GM19023 (cell line): ENCODE results near the gene WDR86.

Experiments used
- ATAC-seq: cut with Tn5 transposase; IDR thresholded peaks from one replicate; pipeline ENCODE4 v1.9.1; 2021; ENCODE audit warnings: mild to moderate bottlenecking, moderate library complexity; ENCODE audit not compliant: unreplicated experiment

The WDR86 gene

GRCh38 chr7:151352512-151352911 is 57.3 kb downstream of the WDR86 start:
- no peak for ATAC-seq

- no peak for ATAC-seq
Measured at GRCh38 chr7:151351967-151352366, 57.9 kb downstream of the WDR86 start.

GRCh38 chr7:151351027-151351426 is 58.8 kb downstream of the WDR86 start:
- no peak for ATAC-seq

- ATAC-seq: peak; percentile 43
Measured at GRCh38 chr7:151349507-151349853, 60.4 kb downstream of the WDR86 start.

GRCh38 chr7:151348970-151349369 is 60.9 kb downstream of the WDR86 start:
- no peak for ATAC-seq

GRCh38 chr7:151347200-151347599 is 62.6 kb downstream of the WDR86 start:
- ATAC-seq: no peak

- ATAC-seq: no peak
Measured at GRCh38 chr7:151346470-151346769, 63.4 kb downstream of the WDR86 start.

GRCh38 chr7:151345576-151346469 is 64.0 kb downstream of the WDR86 start:
- ATAC-seq: no peak

- no peak for ATAC-seq
Measured at GRCh38 chr7:151343516-151343915, 66.3 kb downstream of the WDR86 start.

GRCh38 chr7:151342811-151343210 is 67.0 kb downstream of the WDR86 start:
- ATAC-seq: no peak

- peak; percentile 38 for ATAC-seq
Measured at GRCh38 chr7:151342102-151342646, 67.7 kb downstream of the WDR86 start.

- peak; percentile 62 for ATAC-seq
Measured at GRCh38 chr7:151341357-151342101, 68.3 kb downstream of the WDR86 start, which contains the start of gene NUB1. TSS of gene NUB1 (plus strand) at chr7:151341812. CDS start at chr7:151345350, 3,538 bp downstream.

- no peak for ATAC-seq
Measured at GRCh38 chr7:151340794-151341356, 69.0 kb downstream of the WDR86 start.

- ATAC-seq: peak; percentile 40
Measured at GRCh38 chr7:151339651-151340382, 70.0 kb downstream of the WDR86 start.

- ATAC-seq: no peak
Measured at GRCh38 chr7:151338809-151339208, 71.0 kb downstream of the WDR86 start.

GRCh38 chr7:151337346-151337745 is 72.5 kb downstream of the WDR86 start:
- ATAC-seq: no peak

GRCh38 chr7:151336027-151336708 is 73.7 kb downstream of the WDR86 start:
- no peak for ATAC-seq

- no peak for ATAC-seq
Measured at GRCh38 chr7:151334628-151335027, 75.2 kb downstream of the WDR86 start.
